Kidney (tissue), 14 donors: ENCODE results near the gene TCAIM. TPM values are rescaled to one million over a fixed set of nuclear protein-coding genes. Genes with fewer than 3 reads are reported as not detected.

Experiments used
- DNase-seq, 5 donors: peaks; one replicate each; pipeline ENCODE4 v3.0.0-alpha.2; 2013 to 2020
- FAIRE-seq: peaks from 2 replicates; lab custom pipeline; 2012; peaks lifted over from hg19 to GRCh38; lab: Jason Lieb, UNC
- H3K27ac ChIP-seq, 2 donors: one replicate each; pipeline ENCODE4 v1.7.0; 2013; ENCODE audit warnings: low read depth in 2 of 2, low read length in 2 of 2, inconsistent platforms in 1 of 2
- H3K27me3 ChIP-seq: one replicate; pipeline ENCODE4 v1.7.1; 2013; ENCODE audit warnings: low read length, inconsistent platforms; ENCODE audit not compliant: control insufficient read depth, insufficient read depth
- H3K36me3 ChIP-seq, 3 donors: one replicate each; pipeline versions ENCODE4 v1.7.0 to v1.7.1; 2013; ENCODE audit warnings: low read length in 3 of 3, control low read depth in 1 of 3, inconsistent platforms in 1 of 3; ENCODE audit not compliant: insufficient read depth in 3 of 3, control insufficient read depth in 2 of 3
- H3K4me1 ChIP-seq, 3 donors: one replicate each; pipeline versions ENCODE4 v1.7.0 to v1.7.1; 2013; ENCODE audit warnings: low read length in 3 of 3, inconsistent platforms in 1 of 3, low read depth in 1 of 3; ENCODE audit not compliant: control insufficient read depth in 2 of 3, insufficient read depth in 2 of 3
- H3K4me3 ChIP-seq, 3 donors: one replicate each; pipeline versions ENCODE4 v1.7.0 to v1.8.1; 2013; ENCODE audit warnings: low read length in 3 of 3, control low read depth in 1 of 3, inconsistent platforms in 1 of 3
- H3K9ac ChIP-seq, 3 donors: one replicate each; pipeline versions ENCODE4 v1.7.0 to v1.7.1; 2013; ENCODE audit warnings: low read length in 3 of 3, control low read depth in 1 of 3, inconsistent platforms in 1 of 3
- H3K9me3 ChIP-seq, 3 donors: one replicate each; pipeline versions ENCODE4 v1.7.0 to v1.7.1; 2013; ENCODE audit warnings: low read length in 3 of 3, control low read depth in 1 of 3, inconsistent platforms in 1 of 3; ENCODE audit not compliant: control insufficient read depth in 2 of 3, insufficient read depth in 1 of 3
- intact Hi-C: fragments of 100-400 bp; cut with DNase I; formaldehyde crosslinking; loops from one replicate; pipeline ENCODE4 v1.11.1; 2022
- polyA plus RNA-seq: library from polyadenylated mRNA; stranded (reverse); fragments of 350-450 nt; fragmentation: Illumina TruSeq; extraction: RNeasy Lipid Tissue Mini Kit (QIAGEN cat#74804); gene quantifications from one replicate; pipeline ENCODE4 v1.2.3, GENCODE V29; 2014; ENCODE audit warnings: low read depth, low replicate concordance; ENCODE audit not compliant: insufficient read depth
- total RNA-seq: library from RNA; stranded (reverse); fragmentation: NEBNext Ultra II Directional; extraction: Animal tissue kit (Norgen Biotek cat#: 25700); gene quantifications from one replicate; pipeline ENCODE4 v1.2.1, GENCODE V29; 2021
- TF ChIP-seq, protein P1 (sequence below): IDR thresholded peaks from 3 replicates; pipeline ENCODE4 v1.5.1; 2012; ENCODE audit warnings: mild to moderate bottlenecking, moderate library complexity, borderline replicate concordance; ENCODE audit not compliant: insufficient read depth; ENCODE audit errors: extremely low read depth
- donor health status: control.
- donor health status: control.
- donor health status: control.
- donor health status: control.
- donor health status: control.
- donor health status: DM: yes; HTN: yes; CAD: no.
- donor health status: Normal renal cell carcinoma (clear cell type).

Gene TCAIM
- total and polyA plus RNA-seq, 2 donors from 2014 or later: 26.5 to 30.4 TPM

DNA sequence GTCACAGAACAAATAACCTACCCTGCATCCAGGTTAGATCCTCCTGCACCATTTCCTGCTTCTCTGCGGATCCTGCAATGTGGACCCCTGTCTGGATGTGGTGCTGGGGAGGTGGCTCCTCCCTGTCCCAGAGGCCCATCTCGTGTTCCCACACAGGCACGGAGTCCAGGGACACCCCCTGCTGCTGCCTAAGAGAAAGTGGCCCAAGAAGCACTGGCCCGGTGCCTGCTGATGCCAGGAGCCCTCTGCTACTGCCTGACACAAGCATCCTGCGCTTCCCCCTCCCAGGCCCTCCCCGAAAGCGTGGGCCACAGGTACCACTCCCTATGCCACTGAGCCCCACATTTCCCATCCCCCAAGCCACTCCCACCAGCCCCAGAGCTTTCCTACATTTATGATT, 90.3 kb downstream of the TCAIM start:
- DNase-seq (no peak), FAIRE-seq (no peak)
- H3K9me3 ChIP-seq: no peaks in the 10 kb centered on the region
- no peaks in the 10 kb centered on the region for H3K27me3 ChIP-seq
- H3K36me3 ChIP-seq: no peaks in the 10 kb centered on the region
- no peak overlapping the region for H3K27ac ChIP-seq
- no peak overlapping the region for H3K9ac ChIP-seq
- TF ChIP-seq, protein P1, sequence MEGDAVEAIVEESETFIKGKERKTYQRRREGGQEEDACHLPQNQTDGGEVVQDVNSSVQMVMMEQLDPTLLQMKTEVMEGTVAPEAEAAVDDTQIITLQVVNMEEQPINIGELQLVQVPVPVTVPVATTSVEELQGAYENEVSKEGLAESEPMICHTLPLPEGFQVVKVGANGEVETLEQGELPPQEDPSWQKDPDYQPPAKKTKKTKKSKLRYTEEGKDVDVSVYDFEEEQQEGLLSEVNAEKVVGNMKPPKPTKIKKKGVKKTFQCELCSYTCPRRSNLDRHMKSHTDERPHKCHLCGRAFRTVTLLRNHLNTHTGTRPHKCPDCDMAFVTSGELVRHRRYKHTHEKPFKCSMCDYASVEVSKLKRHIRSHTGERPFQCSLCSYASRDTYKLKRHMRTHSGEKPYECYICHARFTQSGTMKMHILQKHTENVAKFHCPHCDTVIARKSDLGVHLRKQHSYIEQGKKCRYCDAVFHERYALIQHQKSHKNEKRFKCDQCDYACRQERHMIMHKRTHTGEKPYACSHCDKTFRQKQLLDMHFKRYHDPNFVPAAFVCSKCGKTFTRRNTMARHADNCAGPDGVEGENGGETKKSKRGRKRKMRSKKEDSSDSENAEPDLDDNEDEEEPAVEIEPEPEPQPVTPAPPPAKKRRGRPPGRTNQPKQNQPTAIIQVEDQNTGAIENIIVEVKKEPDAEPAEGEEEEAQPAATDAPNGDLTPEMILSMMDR: no peak
- H3K4me3 ChIP-seq: no peak overlapping the region
- H3K4me1 ChIP-seq: no peaks in the 10 kb centered on the region
- intact Hi-C loops: no loop called here

DNA sequence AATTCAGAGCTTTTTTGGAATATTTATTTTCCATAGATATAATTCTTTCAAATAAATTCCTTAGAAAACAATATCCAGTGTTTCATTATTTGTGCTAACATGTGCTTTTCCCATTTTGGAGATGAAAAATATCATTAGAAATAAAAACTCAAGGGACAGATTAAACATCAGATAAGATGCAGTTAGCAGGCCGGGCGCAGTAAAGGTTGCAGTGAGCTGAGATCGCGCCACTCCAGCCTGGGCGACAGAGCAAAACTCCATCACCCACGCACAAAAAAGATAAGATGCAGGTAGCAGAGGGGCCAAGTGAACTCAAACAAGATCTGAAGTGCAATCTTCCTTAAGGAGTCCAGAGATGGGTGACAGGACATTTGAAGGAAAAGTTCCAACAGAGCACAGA, 90.9 kb downstream of the TCAIM start:
- TF ChIP-seq, protein P1: no peak
- H3K9me3 ChIP-seq: no peaks in the 10 kb centered on the region
- intact Hi-C loops: no loop called here
- no peaks in the 10 kb centered on the region for H3K27me3 ChIP-seq
- H3K27ac ChIP-seq: no peak overlapping the region
- H3K36me3 ChIP-seq: no peaks in the 10 kb centered on the region
- no peak overlapping the region for H3K4me3 ChIP-seq
- DNase-seq (no peak), FAIRE-seq (no peak)
- no peaks in the 10 kb centered on the region for H3K4me1 ChIP-seq
- no peak overlapping the region for H3K9ac ChIP-seq

DNA sequence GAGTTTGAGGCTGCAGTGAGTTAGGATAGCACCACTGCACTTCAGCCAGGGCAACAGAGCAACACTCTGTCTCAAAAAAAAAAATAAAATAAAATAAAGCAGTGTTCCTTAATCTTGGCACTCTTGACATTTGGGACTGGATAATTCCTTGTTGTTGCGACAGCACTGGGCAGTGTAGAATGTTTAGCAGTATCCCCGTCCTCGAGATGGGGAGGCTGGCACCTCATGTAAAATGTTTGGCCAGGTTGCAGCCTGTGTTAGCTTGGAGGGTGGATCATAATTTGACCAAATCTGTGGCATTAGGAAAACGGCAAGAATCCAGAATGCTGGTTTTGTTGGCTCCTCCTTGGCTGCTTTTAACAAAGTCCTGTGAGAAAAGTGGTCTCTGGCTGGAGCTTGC, 91.9 kb downstream of the TCAIM start:
- Histone ChIP-seq H3K36me3 (no peaks in the 10 kb centered on the region), H3K27ac (no peak overlapping the region), H3K4me1 (no peaks in the 10 kb centered on the region), H3K9ac (no peak overlapping the region), H3K4me3 (no peak overlapping the region), H3K9me3 (no peaks in the 10 kb centered on the region), H3K27me3 (no peaks in the 10 kb centered on the region)
- FAIRE-seq (no peak), DNase-seq (no peak)
- TF ChIP-seq, protein P1: no peak
- intact Hi-C loops: no loop called here

DNA sequence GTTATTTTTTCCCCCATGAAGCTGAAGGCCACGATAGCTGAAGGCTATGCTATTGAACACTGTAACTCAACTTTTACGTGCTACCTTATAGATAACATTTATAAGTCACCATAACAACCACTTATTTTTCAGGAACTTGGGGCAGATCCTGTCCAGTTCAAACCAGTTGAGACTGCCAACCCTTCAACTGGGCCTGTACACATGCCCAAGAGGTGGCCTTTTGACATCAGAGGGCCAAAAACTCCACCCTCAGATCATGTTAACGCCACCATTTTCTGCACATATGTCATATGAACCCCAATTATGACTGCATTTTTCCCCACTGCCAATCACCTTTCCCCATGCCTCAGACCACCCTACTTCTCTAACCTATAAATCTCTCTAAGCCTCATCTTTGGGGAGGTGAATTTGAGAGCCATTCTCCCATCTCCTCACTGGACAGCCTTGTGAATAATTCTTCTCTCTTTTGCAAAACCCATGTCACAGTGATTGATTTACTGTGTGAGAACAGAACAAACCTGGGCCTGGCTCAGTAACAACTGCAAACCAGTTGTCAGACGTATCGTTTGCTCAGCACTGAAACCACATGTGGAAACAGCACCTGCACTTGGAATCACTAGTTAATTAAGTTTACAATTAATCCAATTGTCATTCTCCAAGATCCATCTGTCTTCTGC, 96.4 kb downstream of the TCAIM start:
- FAIRE-seq: no peak

More for the DNA sequence above, 96.4 kb downstream of the TCAIM start:
- intact Hi-C loops: no loop called here
- peaks cover 0 to 7% (median 7%) of the 10 kb centered on the region in 3 donors for H3K4me1 ChIP-seq
- no peak for DNase-seq
- no peak overlapping the region for H3K27ac ChIP-seq
- no peaks in the 10 kb centered on the region for H3K36me3 ChIP-seq
- TF ChIP-seq, protein P1: no peak
- no peaks in the 10 kb centered on the region for H3K27me3 ChIP-seq
- no peak overlapping the region for H3K9ac ChIP-seq
- no peaks in the 10 kb centered on the region for H3K9me3 ChIP-seq
- H3K4me3 ChIP-seq: no peak overlapping the region
